ENCODE results near the gene CCDC102B. TPM values are rescaled to one million over a fixed set of nuclear protein-coding genes. Genes with fewer than 3 reads are reported as not detected.

Gene CCDC102B
- total RNA-seq, 1 donor from 2014 or later, result 6.5 TPM

- Mint-ChIP-seq H3K27ac (ENCODE audit: unreplicated experiment) (no peak overlapping the region), H3K4me3 (no peak overlapping the region), H3K4me1 (no peaks in the 10 kb centered on the region), H3K9me3 (no peaks in the 10 kb centered on the region), H3K27me3 (ENCODE audit: low read depth) (no peaks in the 10 kb centered on the region), H3K36me3 (ENCODE audit: low read depth) (no peaks in the 10 kb centered on the region)
- DNase-seq (ENCODE audit: low read depth, low spot score), result no peak
- TF ChIP-seq, protein P1, sequence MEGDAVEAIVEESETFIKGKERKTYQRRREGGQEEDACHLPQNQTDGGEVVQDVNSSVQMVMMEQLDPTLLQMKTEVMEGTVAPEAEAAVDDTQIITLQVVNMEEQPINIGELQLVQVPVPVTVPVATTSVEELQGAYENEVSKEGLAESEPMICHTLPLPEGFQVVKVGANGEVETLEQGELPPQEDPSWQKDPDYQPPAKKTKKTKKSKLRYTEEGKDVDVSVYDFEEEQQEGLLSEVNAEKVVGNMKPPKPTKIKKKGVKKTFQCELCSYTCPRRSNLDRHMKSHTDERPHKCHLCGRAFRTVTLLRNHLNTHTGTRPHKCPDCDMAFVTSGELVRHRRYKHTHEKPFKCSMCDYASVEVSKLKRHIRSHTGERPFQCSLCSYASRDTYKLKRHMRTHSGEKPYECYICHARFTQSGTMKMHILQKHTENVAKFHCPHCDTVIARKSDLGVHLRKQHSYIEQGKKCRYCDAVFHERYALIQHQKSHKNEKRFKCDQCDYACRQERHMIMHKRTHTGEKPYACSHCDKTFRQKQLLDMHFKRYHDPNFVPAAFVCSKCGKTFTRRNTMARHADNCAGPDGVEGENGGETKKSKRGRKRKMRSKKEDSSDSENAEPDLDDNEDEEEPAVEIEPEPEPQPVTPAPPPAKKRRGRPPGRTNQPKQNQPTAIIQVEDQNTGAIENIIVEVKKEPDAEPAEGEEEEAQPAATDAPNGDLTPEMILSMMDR (conservative IDR thresholded peaks at IDR 0.05), result no peak
Measured at GRCh38 chr18:69097349-69097748, 299.5 kb downstream of the CCDC102B start.

DNA sequence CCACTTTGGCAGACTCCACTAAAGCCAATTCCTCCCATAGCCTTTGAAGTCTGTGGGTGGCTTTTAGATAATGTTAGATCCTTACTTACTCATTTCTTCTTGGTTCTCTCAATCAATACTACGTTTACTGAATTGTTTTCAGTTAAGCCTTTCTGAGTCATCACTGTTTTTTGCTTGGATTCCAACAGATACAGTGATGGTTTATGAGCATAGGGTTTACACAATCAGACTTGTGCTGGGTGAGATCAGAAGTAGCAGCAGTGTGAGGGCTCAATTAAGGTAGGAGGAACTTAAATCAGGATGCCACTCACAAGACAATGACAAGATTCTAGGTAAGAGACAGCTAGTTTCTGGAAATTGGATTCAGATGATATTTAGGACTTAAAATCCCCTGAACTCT lies 305.1 kb downstream of the CCDC102B start:
- Mint-ChIP-seq H3K4me1 (no peaks in the 10 kb centered on the region), H3K9me3 (no peaks in the 10 kb centered on the region), H3K27ac (ENCODE audit: unreplicated experiment) (peak overlapping the region; percentile 48), H3K4me3 (no peak overlapping the region), H3K27me3 (ENCODE audit: low read depth) (no peaks in the 10 kb centered on the region), H3K36me3 (ENCODE audit: low read depth) (no peaks in the 10 kb centered on the region)
- TF ChIP-seq, protein P1 (conservative IDR thresholded peaks at IDR 0.05), result no peak
- DNase-seq (ENCODE audit: low read depth, low spot score), result no peak

Other genes with a start within 250 kb of the CCDC102B start
- 47.5 and 48.7 TPM in 2 replicates for gene TMX3, start 83.0 kb upstream of the CCDC102B start, total RNA-seq

All from neural crest cell (in vitro differentiated cells).